ENCODE results near the gene GPRASP2.

GPRASP2 gene

GRCh38 chrX:102727761-102728160, 15.5 kb downstream of the GPRASP2 start:
- Histone ChIP-seq H3K4me1 (ENCODE audit: control insufficient read depth in 1 of 2, insufficient read depth in 1 of 2, low read depth in 1 of 2, low read length in 1 of 2) (no peaks in the 10 kb centered on the region), H3K9me3 (no peaks in the 10 kb centered on the region), H3K27ac (no peak overlapping the region), H3K36me3 (no peaks in the 10 kb centered on the region), H3K27me3 (no peaks in the 10 kb centered on the region), H3K4me3 (ENCODE audit: low read depth in 1 of 2, low read length in 1 of 2) (no peak overlapping the region)
- no peak for TF ChIP-seq CTCF (IDR thresholded peaks at IDR 0.05)

- no peaks in the 10 kb centered on the region for H3K9me3 ChIP-seq
- no peak overlapping the region for H3K4me3 ChIP-seq (ENCODE audit: low read depth in 1 of 2, low read length in 1 of 2)
- H3K27ac ChIP-seq, result no peak overlapping the region
- no peaks in the 10 kb centered on the region for H3K27me3 ChIP-seq
- TF ChIP-seq CTCF (IDR thresholded peaks at IDR 0.05), result no peak
- H3K36me3 ChIP-seq, result no peaks in the 10 kb centered on the region
- no peaks in the 10 kb centered on the region for H3K4me1 ChIP-seq (ENCODE audit: control insufficient read depth in 1 of 2, insufficient read depth in 1 of 2, low read depth in 1 of 2, low read length in 1 of 2)
These were observed 16.4 kb downstream of the GPRASP2 start for GRCh38 chrX:102728646-102729045.

- Histone ChIP-seq H3K4me1 (ENCODE audit: control insufficient read depth in 1 of 2, insufficient read depth in 1 of 2, low read depth in 1 of 2, low read length in 1 of 2) (peaks cover 11 to 14% of the 10 kb centered on the region in 2 experiments), H3K9me3 (no peaks in the 10 kb centered on the region), H3K27me3 (no peaks in the 10 kb centered on the region), H3K4me3 (ENCODE audit: low read depth in 1 of 2, low read length in 1 of 2) (no peak overlapping the region), H3K36me3 (no peaks in the 10 kb centered on the region), H3K27ac (no peak overlapping the region)
- no peak for TF ChIP-seq CTCF (IDR thresholded peaks at IDR 0.05)
These were observed 27.4 kb downstream of the GPRASP2 start for GRCh38 chrX:102739657-102740056.

GRCh38 chrX:102744307-102744706, 32.1 kb downstream of the GPRASP2 start:
- no peak overlapping the region for H3K27ac ChIP-seq
- no peak for TF ChIP-seq CTCF (IDR thresholded peaks at IDR 0.05)

GRCh38 chrX:102745513-102745856, 33.2 kb downstream of the GPRASP2 start:
- TF ChIP-seq CTCF (IDR thresholded peaks at IDR 0.05), result no peak
- no peak overlapping the region for H3K27ac ChIP-seq
- H3K36me3 ChIP-seq, result no peaks in the 10 kb centered on the region
- no peaks in the 10 kb centered on the region for H3K27me3 ChIP-seq
- H3K4me3 ChIP-seq (ENCODE audit: low read depth in 1 of 2, low read length in 1 of 2), result peak overlapping the region; percentile 53 to 61
- no peaks in the 10 kb centered on the region for H3K9me3 ChIP-seq
- peaks cover 14 to 16% of the 10 kb centered on the region in 2 experiments for H3K4me1 ChIP-seq (ENCODE audit: control insufficient read depth in 1 of 2, insufficient read depth in 1 of 2, low read depth in 1 of 2, low read length in 1 of 2)

More at GRCh38 chrX:102744307-102744706, 32.1 kb downstream of the GPRASP2 start:
- H3K36me3 ChIP-seq, result no peaks in the 10 kb centered on the region
- H3K4me3 ChIP-seq (ENCODE audit: low read depth in 1 of 2, low read length in 1 of 2), result no peak overlapping the region
- peaks cover 14 to 16% of the 10 kb centered on the region in 2 experiments for H3K4me1 ChIP-seq (ENCODE audit: control insufficient read depth in 1 of 2, insufficient read depth in 1 of 2, low read depth in 1 of 2, low read length in 1 of 2)
- H3K27me3 ChIP-seq, result no peaks in the 10 kb centered on the region
- no peaks in the 10 kb centered on the region for H3K9me3 ChIP-seq
